Measurements from ENCODE around the gene SLC30A7. TPM values are rescaled to one million over a fixed set of nuclear protein-coding genes. Genes with fewer than 3 reads are reported as not detected.

Gene SLC30A7
- total RNA-seq: 37.5 and 46.9 TPM in 2 replicates

GRCh38 chr1:100895540-100896480 is at the start of gene SLC30A7:
Gene SLC30A7 (plus strand): TSS chr1:100896090. CDS start chr1:100896263, 173 bp downstream.

GRCh38 chr1:100894603-100895539 is 1.0 kb upstream of the SLC30A7 start, which contains the start of gene EXTL2:
Gene EXTL2 (minus strand): TSS chr1:100894842. CDS start chr1:100888757, 6,085 bp downstream.

GRCh38 chr1:101025657-101026429 is 130.0 kb downstream of the SLC30A7 start, which contains the start of gene DPH5:
Gene DPH5 (minus strand): TSS chr1:101025784. CDS start chr1:101025443, 341 bp downstream.

Other genes starting within 250 kb of the SLC30A7 start
- 0.20 and 0.37 TPM in 2 replicates for gene VCAM1, start 176.3 kb upstream of the SLC30A7 start, total RNA-seq
- 22.4 and 29.7 TPM in 2 replicates for gene EXTL2, start 1.2 kb upstream of the SLC30A7 start, total RNA-seq
- gene DPH5, start 129.7 kb downstream of the SLC30A7 start, total RNA-seq: 32.0 and 40.3 TPM in 2 replicates

All from subcutaneous preadipocyte (primary cell).